Endometrial microvascular endothelial cells (primary cell): ENCODE data around the gene PCSK5. TPM values are rescaled to one million over a fixed set of nuclear protein-coding genes. Genes with fewer than 3 reads are reported as not detected.

Experiments used
- in situ Hi-C: cut with HindIII; loops from 2 replicates; pipeline ENCODE4 v1.10.0; 2017; ENCODE audit warnings: low sequenced_read_pairs, low pct_unique_long_range_greater_than_20kb; ENCODE audit errors: inconsistent ontology term
- total RNA-seq: library from RNA; depleted of rRNA; stranded (reverse); fragments of >200 nt; gene quantifications from one replicate; pipeline ENCODE4 v1.2.3, GENCODE V29; 2015; ENCODE audit errors: inconsistent ontology term

PCSK5 gene
- total RNA-seq, 1 donor from 2014 or later: 4.9 TPM

DNA sequence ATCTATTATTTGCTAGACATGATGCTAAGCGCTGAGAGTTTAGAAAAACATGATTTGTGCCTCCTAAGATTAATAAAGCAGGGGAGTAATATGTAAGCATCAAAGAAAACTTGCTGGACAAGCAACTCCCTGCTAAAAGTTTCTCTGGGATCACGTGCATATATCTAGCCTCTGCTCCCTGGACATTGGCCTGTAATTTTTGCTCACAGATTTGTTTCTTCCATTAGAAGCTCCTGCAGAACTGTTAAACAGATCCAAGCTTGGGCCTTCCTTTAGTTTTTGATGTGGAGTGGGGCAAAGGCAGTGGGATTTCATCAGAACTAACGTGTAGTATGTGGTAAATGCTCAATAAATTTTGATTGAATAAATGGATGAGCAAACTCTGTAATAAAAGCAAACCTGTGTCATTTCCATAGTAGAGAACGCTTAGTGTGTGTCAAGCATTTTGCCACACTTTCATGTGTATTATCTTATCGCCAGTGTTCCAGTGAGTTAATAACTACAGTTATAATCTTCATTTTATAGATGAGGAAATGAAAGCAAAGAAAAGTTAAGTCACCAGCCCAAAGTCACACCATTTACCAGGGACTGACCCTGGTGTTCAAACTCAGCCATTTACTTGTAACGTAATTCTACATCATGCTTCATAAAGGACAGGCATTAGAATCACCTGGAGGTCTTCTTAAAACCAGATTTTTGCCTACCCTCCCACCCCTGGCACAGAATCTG, 100.3 kb downstream of the PCSK5 start:
- in situ Hi-C loops: no loop called here

DNA sequence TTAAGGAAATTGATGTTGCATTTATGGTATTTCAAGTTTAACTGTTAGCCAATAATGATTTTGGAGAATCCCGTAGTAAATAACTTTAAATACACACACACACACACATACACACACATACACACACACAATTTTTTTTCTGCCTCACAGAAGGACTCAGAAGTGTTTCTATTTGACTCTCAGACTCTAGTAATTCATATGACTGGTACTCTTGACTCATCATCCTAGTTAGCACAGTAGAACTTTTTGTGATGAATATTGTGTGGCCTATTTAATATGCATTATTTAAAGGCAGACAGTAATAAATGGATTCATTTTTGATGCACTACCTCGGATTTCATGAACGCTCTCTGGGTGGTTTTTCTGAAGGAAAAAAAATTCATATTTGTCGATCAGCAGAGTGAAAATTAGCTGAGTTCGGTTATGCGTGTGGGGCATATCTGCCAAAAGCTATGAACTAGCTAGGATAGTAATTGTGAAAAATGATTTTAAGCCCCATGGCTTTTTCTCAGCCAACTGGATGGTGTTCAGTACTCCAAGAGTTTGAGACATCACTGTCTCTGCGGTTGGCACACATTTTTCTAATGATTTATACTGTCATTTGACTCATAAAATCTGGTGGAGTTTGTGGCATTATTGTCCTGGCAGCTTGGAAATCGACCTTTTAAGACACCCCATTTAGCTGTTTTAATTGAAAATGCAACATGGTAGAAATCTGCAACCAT, 102.2 kb downstream of the PCSK5 start:
- in situ Hi-C loops: no loop called here

DNA sequence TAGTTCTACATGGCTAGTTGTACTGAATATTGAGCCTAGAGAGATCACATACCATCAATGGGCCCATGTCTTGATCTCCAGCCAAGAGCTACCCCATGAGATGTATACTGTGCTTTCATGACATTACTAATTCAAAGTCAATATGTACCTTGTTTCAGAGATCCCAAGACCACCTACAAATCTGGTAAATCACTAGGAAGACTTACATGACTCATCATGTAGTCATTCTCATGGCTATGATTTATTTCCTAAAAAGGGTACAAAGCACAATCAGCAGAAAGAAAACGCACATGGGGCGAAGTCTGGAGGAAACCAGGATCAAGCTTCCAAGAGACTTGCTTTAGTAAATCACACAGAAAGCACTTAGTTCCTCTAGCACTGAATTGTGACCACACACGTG, 103.0 kb downstream of the PCSK5 start:
- in situ Hi-C loops: no loop called here

DNA sequence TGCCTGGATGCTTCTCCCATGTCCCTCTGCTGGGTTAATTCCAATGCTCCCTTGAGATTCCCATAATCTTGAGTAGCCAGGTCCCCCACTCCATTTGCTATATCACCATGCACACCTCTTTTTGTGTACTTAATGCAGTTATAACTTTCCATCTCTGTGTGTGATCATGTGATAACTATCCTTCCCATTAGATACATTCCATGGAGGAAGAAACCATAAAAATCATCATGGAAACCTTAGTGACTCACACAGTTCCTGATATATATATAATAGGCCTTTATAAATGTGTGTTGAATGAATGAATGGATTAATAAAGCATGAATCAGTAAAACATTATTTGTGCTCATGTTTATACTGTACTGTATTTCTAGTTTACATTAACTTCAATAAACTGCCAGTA, 104.6 kb downstream of the PCSK5 start:
- in situ Hi-C loops: no loop called here

DNA sequence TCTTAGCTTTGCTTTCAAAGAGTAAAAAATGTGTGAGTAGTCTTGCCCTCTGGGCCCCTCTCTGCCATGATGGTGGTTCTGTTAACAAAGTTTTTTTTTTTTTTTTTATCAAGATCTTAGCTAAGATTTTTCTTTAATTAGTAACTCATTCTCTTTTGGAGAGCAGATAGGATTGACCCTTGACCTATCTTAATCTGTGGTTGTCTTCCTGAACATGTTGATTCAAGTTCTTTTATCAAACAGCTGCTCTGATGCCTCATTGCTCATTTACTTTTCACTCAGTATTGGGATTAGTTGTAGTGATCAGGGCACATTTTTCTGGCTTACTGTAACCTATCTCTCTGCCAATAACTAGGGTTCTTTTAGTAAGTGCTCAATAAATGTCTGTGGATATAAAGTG, 106.3 kb downstream of the PCSK5 start:
- in situ Hi-C loops: no loop called here

DNA sequence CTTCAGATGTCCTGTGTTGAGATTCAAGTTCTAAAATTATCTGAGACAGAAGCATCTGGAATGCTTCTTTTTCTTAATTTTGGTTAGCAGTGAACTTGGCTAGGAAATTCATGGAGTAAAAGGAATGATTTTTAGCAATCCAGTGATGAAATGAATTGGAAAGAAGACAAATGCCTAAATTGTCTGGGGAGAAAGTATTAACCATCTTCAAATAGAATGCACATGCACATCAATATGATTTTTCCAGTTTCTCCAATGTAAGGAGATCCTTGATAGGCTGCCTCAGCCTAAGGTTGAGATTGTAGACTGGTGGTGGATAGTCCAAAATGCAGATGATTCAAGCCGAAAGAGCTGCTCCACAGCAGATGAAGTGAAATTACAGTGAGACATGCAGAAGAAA, 106.7 kb downstream of the PCSK5 start:
- in situ Hi-C loops: no loop called here

DNA sequence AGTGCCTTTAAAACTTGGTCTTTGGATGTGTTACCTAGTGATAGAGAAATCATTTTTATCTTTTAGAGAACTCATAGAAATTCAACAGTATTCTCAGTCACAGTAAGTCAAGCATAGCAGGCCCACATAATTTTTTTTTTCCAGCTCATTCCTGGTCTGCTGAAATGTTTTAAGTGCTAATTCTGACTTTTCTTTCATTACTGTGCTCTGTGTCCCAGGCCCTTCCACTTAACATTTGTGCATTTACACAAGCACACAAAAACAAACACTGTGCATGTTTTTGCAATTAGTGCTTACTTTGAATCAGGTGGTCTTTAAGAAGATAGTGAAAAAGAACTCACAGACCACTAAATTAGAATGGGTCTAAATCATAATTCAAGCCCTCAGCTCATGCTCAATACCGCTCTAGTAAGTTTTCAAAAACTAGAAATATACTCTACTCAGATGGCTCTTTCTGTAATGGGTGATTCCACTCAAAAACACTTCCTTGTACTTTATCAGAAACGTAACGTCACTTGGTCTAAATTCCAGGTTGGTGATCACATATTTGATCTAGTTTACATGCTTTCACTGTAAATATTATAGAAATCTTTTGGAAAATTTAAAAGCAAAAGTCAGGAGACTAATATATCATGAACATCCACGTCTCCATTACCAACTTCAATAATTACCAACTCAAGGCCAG, 107.8 kb downstream of the PCSK5 start:
- in situ Hi-C loops: no loop called here

DNA sequence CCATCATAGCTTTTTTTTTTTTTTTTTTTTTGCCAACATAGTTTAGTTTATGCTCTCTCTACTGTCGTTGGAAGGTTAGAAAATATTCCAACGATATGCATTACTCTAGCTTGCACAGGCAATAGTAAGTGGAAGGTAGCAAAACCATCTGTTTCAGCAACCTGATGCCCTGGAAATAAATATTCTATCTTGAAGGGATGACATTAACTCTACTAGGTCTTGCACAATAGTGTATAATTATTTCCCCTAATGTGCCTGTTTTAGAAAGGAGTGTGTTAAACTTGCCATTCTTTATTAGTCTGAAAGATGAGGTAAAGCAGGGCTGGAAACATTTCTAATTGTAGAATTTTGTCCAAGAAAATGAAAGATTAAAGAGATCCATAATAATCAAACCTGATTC, 111.0 kb downstream of the PCSK5 start:
- in situ Hi-C loops: no loop called here

DNA sequence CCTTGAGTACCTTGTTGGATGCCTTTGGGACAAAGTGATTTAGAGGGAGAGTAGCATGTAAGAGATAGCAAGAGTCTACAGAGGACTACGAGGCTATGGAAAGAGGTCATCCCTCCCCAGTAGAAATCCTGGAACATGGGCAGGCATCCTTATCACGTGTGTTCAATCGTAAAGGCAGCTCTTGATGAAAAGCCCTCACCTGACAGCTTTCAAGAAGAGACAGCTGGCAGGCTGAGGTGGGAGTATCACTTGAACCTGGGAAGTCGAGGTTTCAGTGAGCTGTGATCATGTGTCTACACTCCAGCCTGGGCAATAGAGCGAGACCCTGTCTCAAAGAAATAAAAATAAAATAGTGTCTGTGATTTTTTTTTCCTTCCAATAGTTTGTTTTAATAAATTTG, 112.6 kb downstream of the PCSK5 start:
- in situ Hi-C loops: no loop called here

DNA sequence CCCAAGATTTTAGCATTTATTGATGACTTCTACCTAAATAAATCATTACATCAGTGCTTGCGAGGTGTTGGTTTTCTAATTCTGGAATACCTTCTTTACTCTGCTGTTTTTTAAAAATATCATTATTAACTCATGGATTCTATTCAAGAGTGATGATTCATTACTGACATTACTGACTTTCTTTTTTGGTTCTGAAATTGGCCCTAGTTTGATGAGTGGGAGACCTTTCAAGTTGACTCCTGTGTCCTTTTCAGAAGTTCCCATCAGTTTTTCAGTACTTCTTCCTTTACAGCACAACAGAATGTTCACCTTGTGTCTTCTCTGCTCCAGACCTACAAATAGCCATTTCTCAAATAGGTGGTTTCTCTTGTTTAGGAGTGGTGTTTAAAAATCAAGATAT, 114.1 kb downstream of the PCSK5 start:
- in situ Hi-C loops: no loop called here

DNA sequence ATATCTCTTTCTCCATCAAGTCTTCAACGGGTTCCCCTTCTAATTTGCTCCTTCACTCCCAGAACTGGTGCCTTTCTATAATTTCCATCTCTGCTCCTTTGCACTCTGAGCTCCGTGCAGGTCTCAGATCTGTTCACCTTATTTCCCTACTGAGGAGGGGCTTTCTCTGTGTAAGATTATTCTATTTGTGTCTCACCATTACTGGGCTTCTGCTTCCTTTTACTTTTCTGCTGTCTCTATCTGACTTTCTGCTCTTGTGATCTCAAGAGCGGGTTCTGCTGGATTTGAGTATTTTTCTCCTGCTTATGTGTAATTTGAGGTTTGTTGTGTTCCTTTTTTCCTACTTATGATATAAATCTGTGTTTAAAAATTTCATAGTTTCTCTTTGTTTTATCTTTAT, 117.5 kb downstream of the PCSK5 start:
- in situ Hi-C loops: no loop called here

DNA sequence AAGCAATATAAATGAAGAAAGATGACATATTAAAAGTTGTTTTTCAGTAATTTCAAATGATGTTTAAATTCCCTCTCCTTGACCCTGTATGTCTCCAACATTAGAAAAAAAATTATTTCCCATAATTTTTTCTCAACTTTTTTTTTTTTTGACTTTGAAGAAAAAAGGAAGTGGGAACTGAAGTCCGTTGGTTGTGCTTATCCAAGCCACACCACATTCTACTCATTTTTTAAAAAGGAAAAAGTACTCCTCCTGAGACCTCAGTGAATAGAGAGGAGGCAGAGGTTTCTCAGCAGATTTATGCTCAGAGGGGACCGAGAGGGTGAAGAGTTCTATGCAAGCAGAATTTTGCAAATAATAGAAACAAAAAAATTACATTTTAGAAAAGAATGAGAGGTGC, 123.3 kb downstream of the PCSK5 start:
- in situ Hi-C loops: no loop called here

DNA sequence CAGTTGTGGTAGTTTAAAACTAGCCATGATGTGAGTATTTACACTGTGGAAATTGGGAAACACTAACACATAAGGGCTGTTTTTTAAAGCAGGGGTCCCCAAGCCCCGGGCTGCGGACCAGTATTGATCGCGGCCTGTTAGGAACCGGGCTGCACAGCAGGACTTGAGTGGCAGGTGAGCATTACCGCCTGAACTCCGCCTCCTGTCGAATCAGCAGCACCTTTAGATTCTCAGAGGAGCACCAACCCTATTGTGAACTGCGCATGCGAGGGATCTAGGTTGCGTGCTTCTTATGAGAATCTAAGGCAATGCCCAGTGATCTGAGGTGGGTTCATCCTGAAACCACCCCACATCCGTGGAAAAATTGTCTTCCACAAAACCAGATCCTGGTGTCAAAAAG, 127.8 kb downstream of the PCSK5 start:
- in situ Hi-C loops: no loop called here

DNA sequence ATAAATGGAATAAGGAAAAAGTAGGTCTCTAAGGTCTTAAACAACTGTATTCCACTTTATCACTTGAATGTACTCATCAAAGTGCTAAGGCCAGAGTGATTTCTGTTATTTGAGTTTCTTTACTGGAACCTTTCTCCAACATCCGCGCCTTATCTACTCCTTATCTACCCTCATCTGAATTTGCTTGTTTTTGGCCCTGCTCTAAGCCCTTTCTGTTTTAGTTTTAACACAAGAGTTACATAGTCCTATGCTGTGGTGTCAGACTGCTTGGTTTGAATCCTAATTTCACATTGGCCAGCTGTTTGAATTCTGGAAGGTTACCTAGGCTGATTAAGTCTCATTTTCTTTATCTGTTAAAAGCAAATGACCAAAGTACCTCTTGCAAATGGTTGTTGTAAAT, 128.3 kb downstream of the PCSK5 start:
- in situ Hi-C loops: no loop called here

DNA sequence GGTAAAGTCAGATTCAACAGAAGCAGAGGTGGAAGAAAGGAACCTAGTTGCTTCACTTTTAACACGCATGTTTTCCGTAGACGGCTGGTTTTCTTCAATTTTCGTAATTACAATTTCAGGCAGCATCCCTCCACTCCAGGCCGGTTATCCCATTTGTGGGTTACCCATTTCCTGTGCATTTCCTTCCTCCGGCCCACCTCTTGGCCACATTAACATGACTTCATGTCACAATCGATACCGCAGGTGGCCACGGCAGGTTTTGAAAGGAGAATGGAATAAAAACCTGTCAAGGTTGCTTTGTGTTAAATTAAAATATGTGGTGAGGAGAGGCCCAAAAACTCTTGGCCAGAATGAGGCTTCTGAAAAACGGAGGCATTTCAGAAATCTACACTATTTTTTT, 130.2 kb downstream of the PCSK5 start:
- in situ Hi-C loops: no loop called here

DNA sequence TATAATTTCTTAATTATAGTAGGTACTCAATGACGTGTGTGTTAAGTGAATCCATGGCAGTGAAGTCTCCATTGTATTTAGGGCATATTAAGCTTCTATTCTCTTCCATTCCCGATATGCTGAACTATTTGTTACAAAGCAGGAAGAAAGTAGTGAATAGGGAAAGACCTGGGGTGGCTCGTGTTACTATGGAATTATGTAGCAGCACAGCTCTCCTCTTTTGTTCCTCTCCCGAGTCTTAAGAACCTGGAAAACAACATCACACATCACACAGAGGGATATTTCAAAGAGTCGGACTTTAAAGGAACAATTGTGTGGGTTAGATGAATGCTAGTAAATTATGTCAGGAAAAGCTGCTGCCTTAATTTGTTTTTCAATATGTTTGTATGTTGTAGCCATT, 131.8 kb downstream of the PCSK5 start:
- in situ Hi-C loops: no loop called here

DNA sequence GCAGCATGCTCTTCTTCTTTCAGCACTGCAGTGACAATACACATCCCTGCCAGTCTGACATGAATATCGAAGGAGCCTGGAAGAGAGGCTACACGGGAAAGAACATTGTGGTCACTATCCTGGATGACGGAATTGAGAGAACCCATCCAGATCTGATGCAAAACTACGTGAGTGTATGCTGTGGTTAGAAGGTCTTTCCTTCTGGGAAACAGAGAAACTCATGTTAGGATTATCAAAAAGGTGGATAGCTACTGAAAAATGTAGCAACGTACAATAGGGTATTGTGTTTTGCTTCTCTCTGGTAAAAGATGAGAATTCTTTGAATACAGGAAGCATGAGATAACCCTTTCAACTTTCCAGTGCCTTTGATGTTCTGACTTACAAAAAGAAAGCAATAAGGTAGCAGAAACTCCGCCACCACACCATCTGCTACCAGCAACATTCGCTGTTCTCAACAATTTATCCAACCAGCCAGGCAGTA, 133.3 kb downstream of the PCSK5 start:
- in situ Hi-C loops: no loop called here

DNA sequence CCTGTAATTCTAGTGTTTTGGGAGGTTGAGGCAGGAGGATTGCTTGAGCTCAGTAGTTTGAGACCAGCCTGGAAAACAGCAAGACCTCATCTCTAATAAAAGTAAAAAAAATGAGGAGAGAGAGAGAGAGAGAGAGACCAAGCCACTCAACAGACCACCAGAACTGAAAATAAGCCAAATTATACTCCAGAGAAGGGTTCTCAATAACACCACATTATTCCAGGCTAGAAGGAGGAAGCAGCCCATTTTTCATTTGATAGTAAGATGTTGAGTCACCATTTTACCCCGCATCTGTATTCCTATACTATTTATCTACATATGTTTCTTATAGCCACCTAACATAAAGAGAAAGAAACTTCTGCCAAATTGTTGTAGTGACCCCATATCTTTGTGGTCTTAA, 134.8 kb downstream of the PCSK5 start:
- in situ Hi-C loops: no loop called here

DNA sequence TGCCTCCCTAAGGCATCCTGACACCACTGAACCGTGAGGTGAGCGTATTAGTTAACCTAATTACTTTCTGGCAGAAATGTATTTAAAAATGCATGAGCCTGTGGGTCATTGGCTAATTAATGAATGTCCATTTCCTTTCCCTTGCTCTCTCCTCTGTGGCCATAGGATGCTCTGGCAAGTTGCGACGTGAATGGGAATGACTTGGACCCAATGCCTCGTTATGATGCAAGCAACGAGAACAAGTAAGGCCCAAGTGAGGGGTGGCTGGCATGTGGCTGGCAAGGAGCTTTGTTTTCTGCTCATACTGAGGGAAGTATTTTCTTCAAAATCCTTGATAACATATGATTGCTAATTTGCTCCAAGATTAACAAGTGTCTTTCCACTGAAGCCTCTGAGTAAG, 136.3 kb downstream of the PCSK5 start:
- in situ Hi-C loops: no loop called here

DNA sequence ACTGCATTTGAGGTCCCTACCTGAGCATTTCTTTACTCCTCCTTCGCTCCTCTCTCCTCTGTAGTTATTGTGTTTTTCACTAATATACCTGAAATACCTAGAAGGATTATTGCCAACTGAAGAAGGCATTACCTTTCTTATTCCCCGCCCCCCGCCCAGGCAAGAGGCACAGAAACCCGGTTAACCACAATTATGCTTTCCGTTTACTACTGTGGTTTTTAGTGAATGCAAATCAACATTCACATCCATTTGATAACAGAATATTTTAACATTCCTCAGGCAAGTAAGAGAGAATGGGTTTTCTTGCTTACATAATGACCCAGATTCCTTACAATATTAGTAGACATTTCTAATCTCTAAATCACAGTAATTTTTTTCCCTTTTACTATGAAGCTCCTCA, 136.9 kb downstream of the PCSK5 start:
- in situ Hi-C loops: no loop called here
